Activated naive CD4-positive, alpha-beta T cell treated with anti-CD3 and anti-CD28 coated beads, Interleukin-2, amount 10 ng/mL, durations not matched to agents 5 hours and 36 hours (primary cell): ENCODE results near the gene PCSK2. TPM values are rescaled to one million over a fixed set of nuclear protein-coding genes. Genes with fewer than 3 reads are reported as not detected.

Experiments used
- total RNA-seq, 2 experiments: library from RNA; stranded (reverse); gene quantifications; one replicate each; pipeline ENCODE4 v1.2.3, GENCODE V29; 2021

PCSK2 gene
- total RNA-seq = not detected

GRCh38 chr20:17226410-17227218, at the start of gene PCSK2:
Gene PCSK2 (plus strand): TSS chr20:17227040. CDS start chr20:17227306, 266 bp downstream.

DNA sequence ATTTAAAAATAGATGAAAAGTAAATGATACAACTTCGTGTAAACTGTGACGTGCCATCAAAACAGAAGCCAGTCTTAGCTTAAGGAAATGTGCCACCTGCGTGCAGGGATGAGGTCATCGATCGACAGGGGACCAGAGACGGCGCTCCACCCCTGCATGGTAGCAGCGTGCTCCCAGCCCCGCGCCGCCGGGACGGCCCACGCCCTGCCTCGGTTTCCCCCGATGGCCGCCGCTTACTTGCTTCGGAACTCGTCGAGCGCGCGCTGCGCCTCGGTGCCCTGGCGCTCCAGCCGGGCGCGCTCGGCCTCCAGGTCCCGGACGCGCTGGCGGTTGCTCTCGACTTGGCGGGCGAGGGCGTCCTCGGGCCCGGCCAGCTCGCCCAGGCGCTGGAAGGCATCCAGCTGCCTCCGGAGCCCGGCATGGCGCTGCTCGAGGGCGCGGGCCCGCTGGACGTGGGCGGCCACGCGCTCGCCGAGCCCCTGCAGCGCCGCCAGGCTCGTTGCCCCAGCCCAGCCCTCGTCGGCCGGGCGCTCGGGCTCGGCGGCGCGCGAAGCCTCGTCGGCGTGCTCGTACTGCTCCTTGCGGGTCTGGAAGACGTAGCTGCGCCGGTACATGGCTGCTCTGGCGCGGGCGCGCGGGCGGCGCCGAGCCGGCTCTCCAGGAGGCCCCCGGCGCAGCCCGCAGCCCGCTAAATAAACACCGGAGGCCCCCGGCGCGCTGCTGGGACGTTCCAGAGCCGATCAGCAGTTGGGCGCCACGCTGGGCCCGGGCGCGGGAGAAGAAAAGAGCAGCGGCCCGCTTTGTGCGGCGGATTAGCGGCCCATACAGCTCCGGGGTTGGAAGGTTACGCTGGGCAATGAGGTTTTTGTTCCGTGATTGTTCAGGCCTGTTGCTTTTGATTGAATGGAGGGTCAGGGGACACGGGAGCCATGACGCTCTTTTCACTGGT, 304.1 kb downstream of the PCSK2 start, which contains the start of gene BFSP1:
TSS of gene BFSP1 (minus strand) at position 664 of the 949 bp plus-strand sequence. CDS start at position 614, 50 bp downstream.

